BJ (cell line): ENCODE results near the gene APOC3. TPM values are rescaled to one million over a fixed set of nuclear protein-coding genes. Genes with fewer than 3 reads are reported as not detected.

Experiments used
- CTCF ChIA-PET: fragments of 350-600 bp; formaldehyde crosslinking; extraction: SDS; loops from one replicate; lab custom pipeline; 2021; ENCODE audit warnings: antibody characterized with exemption, inconsistent platforms; lab: Yijun Ruan, JAX
- POLR2A ChIA-PET: fragments of 300-600 bp; sonication (Branson Sonifier 250); formaldehyde crosslinking; extraction: SDS; loops from one replicate; lab custom pipeline; 2021; ENCODE audit warnings: antibody characterized with exemption; lab: Charles Lee
- DNase-seq: peaks from one replicate; pipeline ENCODE4 v3.0.0-alpha.2; 2011; ENCODE audit warnings: low read depth
- H3K27me3 ChIP-seq: 2 replicates; pipeline ENCODE4 v1.6.0; 2011; ENCODE audit warnings: low read length; ENCODE audit not compliant: control insufficient read depth, insufficient read depth
- H3K36me3 ChIP-seq: 2 replicates; pipeline ENCODE4 v1.5.1; 2011; ENCODE audit warnings: low read length; ENCODE audit not compliant: control insufficient read depth, insufficient read depth
- H3K4me3 ChIP-seq: 2 replicates; pipeline ENCODE4 v1.5.1; 2011; ENCODE audit warnings: low read depth, mild to moderate bottlenecking, control low read depth, low read length
- CTCF ChIP-seq: IDR thresholded peaks from 2 replicates; pipeline ENCODE4 v1.5.1; 2011; ENCODE audit warnings: low read depth, mild to moderate bottlenecking, control low read depth, inconsistent platforms, low read length, moderate library complexity; ENCODE audit not compliant: insufficient read depth
- polyA plus RNA-seq: library from polyadenylated mRNA; depleted of rRNA; stranded (reverse); fragments of >200 nt; gene quantifications from 2 replicates; pipeline ENCODE4 v1.2.3, GENCODE V29; 2011

The APOC3 gene
- polyA plus RNA-seq, 1 experiment = not detected

- no peak for DNase-seq
- ChIA-PET POLR2A (no interaction called here), CTCF (interaction anchor here (0.8 to 1.6 kb wide), 3 partner anchors 10 to 237 kb away, joined by 3 read pairs; no protein-coding TSS in a partner anchor)
- TF ChIP-seq CTCF = no peak
- Histone ChIP-seq H3K27me3 (no peaks in the 10 kb centered on the region), H3K4me3 (no peak overlapping the region), H3K36me3 (peaks cover 9% of the 10 kb centered on the region)
Measured at GRCh38 chr11:116869610-116870009, 39.9 kb downstream of the APOC3 start.

GRCh38 chr11:116870054-116870453 is 40.3 kb downstream of the APOC3 start:
- ChIA-PET POLR2A (no interaction called here), CTCF (interaction anchor here (0.8 to 1.6 kb wide), 3 partner anchors 10 to 236 kb away, joined by 3 read pairs; no protein-coding TSS in a partner anchor)
- no peak for DNase-seq
- Histone ChIP-seq H3K36me3 (peaks cover 11% of the 10 kb centered on the region), H3K4me3 (no peak overlapping the region), H3K27me3 (no peaks in the 10 kb centered on the region)
- no peak for TF ChIP-seq CTCF

GRCh38 chr11:116871248-116871647 is 41.5 kb downstream of the APOC3 start:
- Histone ChIP-seq H3K36me3 (peaks cover 12% of the 10 kb centered on the region), H3K27me3 (no peaks in the 10 kb centered on the region), H3K4me3 (no peak overlapping the region)
- ChIA-PET POLR2A (no interaction called here), CTCF (interaction anchor here (1.0 to 1.2 kb wide), 2 partner anchors 9 to 235 kb away, joined by 3 to 6 read pairs; no protein-coding TSS in a partner anchor)
- TF ChIP-seq CTCF = no peak
- peak; percentile 87 for DNase-seq

- no peak overlapping the region for H3K4me3 ChIP-seq
- CTCF ChIA-PET = interaction anchor here (1.6 to 3.8 kb wide), 3 partner anchors 20 to 233 kb away, joined by 4 to 9 read pairs (median 9); partner anchors contain the start of gene SIK3
- DNase-seq = no peak
- H3K27me3 ChIP-seq = no peaks in the 10 kb centered on the region
- POLR2A ChIA-PET = no interaction called here
- no peak for TF ChIP-seq CTCF
- H3K36me3 ChIP-seq = peaks cover 9% of the 10 kb centered on the region
Measured at GRCh38 chr11:116873381-116873780, 43.7 kb downstream of the APOC3 start.

GRCh38 chr11:116874251-116874650 is 44.5 kb downstream of the APOC3 start:
- Histone ChIP-seq H3K27me3 (no peaks in the 10 kb centered on the region), H3K36me3 (peaks cover 9% of the 10 kb centered on the region), H3K4me3 (no peak overlapping the region)
- no peak for DNase-seq
- ChIA-PET POLR2A (no interaction called here), CTCF (interaction anchor here (0.6 to 3.8 kb wide), 7 partner anchors 9 to 352 kb away, joined by 3 to 9 read pairs (median 3); partner anchors contain the start of gene SIK3)
- TF ChIP-seq CTCF = no peak
